Measurements from ENCODE around the gene HAUS1.
A peak's percentile ranks its signal among the peaks of the same experiment; 100 is the strongest.
"Not testable (repeated sequence)": the region's sequence is repeated elsewhere in the genome, so short reads cannot be mapped to it uniquely, and the experiment has no call there.

HAUS1 gene

DNA sequence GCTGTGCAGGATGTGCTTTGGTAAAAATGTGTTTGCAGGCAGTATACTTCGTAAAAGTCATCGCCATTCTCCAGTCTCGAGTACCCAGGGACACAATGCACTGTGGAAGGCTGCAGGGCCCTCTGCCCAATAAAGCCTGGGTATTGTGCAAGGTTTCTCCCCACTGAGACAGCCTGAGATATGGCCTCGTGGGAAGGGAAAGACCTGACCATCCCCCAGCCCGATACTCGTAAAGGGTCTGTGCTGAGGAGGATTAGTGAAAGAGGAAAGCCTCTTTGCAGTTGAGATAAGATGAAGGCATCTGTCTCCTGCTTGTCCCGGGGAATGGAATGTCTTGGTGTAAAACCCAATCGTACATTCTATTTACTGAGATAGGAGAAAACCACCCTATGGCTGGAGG, 15.7 kb upstream of the HAUS1 start:
- DNase-seq (ENCODE audit: low read depth in 2 of 2) = not testable (repeated sequence)

DNA sequence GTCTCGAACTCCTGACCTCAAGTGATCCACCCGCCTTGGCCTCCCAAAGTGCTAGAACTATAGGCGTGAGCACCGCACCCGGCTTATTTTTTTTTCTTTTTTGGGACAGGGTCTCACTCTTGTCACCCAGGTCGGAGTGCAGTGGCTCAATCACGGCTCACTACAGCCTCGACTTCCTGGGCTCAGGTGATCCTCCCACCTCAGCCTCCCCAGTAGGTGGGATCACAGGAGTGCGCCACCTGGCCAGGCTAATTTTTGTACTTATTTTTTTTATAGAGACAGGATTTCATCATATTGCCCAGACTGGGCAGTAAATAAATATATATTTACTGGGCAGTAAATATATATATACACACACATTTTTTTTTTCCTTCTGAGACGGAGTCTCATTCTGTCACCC, 8.7 kb upstream of the HAUS1 start:
- DNase-seq (ENCODE audit: low read depth in 2 of 2) = no peak

DNA sequence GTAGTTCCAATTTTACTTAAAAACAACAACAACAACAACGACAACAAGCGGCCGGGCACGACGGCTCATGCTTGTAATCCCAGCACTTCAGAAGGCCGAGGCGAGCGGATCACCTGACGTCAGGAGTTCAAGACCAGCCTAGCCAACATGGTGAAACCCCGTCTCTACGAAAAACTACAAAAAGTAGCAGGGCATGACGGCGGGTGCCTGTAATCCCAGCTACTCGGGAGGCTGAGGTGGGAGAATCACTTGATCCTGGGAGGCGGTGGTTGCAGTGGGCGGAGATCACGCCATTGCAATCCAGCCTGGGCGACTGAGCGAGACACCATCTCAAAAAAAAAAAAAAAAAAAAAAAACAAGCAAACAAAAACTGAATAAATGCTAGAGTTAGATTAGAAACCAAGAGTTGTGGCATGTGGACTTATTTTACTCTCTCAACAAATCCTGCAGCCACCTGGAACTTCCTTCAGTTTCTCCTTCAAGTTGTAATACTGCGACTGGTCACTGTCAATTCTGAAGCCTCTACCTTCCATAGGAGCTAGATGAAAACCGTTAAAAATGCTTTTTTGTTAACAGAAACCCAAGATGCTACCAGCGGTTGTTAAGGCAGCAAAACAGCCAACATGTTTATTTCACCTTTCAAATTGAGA, 7.4 kb upstream of the HAUS1 start:
- no peak for DNase-seq (ENCODE audit: low read depth in 2 of 2)

DNA sequence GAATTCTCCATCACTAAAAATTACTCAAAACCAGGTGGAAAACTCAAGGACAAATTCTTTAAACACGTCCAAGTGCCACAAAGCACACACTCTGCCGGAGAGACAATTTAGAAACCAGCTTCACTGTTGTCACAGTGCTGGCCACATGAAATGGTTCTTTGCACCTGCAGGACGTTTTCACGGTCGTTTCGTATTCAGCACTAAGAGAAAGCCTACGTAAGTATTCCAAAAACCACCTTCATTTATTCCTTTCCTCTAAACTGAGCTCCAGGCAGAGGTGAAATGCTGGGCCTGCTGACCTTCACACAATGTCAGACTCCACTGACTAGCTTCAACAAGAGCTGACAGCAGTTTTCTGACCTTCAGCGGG, 6.8 kb upstream of the HAUS1 start:
- DNase-seq (ENCODE audit: low read depth in 2 of 2) = no peak

DNA sequence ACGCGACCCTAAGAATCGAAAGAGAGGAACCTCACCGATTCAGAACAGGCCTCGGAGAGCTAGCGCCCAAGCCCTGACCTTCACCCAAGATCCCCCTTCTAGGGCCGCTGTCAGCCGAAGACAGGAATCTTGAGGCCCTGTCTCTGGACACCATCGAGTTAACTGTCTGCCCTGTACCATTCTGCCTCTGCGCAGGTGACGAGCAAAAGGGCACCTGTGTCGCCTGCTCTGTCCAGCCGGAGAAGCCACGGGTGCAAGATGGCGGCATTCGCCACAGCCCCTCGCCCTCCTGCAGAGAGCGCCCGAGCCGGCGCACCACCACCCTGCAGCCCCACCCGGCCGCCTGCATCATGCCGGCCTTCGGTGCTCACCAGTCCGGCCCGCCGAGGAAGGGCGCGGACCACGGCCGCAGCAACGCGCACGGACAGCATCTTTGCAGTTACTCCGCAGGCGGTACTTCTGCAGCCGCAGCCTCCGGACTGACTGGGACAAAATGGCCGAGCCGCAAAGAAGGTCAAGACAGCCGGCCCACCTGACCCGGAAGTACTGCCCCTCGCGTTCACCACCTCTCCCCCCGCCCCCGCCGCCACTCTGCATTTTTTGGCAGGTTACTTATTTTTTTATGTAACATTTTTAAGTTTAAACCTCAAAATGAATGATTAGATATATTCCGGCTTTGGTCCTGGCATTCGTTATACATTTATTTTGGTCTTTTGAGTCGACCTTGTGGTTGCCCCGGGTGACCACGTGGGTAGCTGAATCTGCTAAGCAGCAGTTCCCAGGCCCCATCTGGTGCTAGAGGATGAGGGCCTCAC, 6.2 kb upstream of the HAUS1 start, which contains the start of gene ATP5F1A:
Gene ATP5F1A (minus strand): TSS at position 496 of the 815 bp plus-strand sequence. CDS start 65 bp downstream, at position 431.
- DNase-seq (ENCODE audit: low read depth in 2 of 2) = peak; percentile 63 to 76

DNA sequence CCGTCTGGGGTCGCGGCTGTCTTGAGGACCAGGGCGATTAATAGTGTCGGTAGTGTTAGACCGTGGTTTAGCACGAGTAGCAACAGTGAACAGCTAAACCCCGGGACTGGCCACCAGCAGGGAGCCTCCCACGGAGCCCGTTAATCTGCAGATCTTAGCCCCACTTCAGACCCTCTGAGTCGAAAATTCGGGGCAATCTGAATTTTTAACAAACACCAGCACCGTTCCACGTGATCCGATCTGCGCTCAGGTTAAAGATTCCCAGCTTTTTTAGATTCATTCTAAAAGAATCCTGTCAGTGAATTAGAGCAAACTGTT, 5.6 kb upstream of the HAUS1 start:
- no peak for DNase-seq (ENCODE audit: low read depth in 2 of 2)

DNA sequence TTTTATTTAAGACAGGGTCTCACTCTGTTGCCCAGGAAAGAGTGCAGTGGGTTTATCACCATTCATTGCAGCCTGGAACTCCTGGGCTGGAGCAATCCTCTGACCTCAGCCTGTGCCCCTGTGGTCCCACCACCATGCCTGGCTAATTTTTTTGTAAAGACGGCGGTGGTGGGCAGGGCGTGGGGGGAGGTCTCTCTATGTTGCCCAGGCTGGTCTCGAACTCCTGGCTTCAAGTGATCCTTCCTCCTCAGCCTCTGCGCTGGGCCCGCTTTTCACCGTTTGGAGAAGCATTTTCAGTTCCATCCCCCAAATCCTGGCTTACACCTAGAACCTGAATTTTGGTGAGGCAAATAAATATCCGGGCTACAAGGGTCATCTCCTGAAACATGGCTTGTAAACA, 4.7 kb upstream of the HAUS1 start:
- DNase-seq (ENCODE audit: low read depth in 2 of 2) = no peak

DNA sequence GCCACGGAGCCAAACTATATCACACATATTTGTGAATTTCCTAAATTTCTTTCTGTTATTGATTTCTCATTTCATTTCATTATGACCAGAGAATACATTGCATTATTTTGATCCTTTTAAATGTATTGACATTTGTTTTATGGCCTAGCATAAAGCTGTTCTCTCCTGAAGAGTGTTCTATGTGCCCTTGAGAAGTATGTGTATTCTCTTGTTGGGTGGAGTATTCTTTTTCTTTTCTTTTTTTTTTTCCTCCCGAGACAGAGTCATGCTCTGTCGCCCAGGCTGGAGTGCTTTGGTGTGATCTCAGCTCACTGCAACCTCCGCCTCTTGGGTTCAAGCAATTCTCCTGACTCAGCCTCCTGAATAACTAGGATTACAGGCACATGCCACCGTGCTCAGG, 5.2 kb downstream of the HAUS1 start:
- no peak for DNase-seq (ENCODE audit: low read depth in 2 of 2)

DNA sequence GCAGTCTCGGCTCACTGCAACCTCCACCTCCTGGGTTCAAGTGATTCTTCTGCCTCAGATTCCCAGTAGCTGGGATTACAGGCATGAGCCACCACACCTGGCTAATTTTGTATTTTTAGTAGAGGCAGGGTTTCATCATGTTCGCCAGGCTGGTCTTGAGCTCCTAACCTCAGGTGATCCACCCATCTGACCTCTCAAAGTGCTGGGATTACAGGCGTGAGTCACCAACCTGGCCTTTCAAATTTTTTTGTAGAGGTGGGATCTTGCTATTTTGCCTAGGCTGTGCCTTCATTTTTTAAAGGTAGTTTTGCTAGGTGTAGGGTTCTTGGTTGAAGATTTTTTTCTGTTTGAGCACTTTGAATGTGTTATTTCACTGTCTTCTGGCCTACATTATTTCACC, 6.2 kb downstream of the HAUS1 start:
- DNase-seq (ENCODE audit: low read depth in 2 of 2) = no peak

DNA sequence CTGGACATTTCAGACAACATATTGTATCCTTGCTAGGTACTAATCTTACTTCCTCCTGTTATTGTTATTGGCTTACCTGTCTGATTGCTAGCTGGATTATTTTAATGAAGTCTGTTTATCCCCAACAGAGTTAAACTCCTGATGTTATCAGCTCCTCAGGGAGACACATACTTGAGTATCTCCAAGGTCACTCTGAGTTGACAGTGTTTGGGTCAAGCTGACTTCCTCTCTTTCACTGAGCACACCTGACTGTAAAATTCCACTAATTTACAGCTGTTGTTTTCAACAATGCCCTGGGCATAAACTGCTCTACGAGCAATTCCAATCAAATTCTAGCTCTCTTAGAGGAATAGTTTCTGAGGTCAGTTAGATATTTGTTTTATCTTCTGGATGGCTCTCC, 9.6 kb downstream of the HAUS1 start:
- DNase-seq (ENCODE audit: low read depth in 2 of 2) = no peak

DNA sequence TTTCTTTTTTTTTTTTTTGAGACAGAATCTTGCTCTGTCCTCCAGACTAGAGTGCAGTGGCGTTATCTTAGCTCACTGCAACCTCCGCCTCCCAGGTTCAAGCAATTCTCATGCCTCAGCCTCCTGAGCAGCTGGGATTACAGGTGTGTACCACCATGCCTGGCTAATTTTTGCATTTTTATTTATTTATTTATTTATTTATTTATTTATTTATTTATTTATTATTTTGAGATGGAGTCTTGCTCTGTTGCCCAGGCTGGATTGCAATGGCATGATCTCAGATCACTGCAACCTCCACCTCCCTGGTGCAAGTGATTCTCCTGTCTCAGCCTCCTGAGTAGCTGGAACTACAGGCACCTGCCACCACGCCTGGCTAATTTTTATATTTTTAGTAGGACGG, 22.4 kb downstream of the HAUS1 start:
- not testable (repeated sequence) for DNase-seq (ENCODE audit: low read depth in 2 of 2)

DNA sequence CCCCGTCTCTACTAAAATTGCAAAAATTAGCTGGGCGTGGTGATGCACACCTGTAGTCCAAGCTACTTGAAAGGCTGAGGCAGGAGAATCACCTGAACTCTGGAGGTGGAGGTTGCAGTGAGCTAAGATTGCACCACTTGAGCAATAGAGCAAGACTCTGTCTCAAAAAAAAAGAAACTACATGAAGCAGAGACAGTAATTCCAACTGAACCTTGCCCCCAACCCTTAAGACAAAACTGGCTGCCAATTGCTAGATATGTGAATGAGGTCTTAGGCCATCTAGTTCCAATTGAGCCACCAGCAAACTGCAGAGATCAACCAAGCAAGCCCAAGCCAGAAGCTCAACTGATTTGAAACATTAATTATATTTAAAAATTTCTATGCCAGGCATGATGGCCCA, 25.9 kb downstream of the HAUS1 start:
- no peak for DNase-seq (ENCODE audit: low read depth in 2 of 2)

DNA sequence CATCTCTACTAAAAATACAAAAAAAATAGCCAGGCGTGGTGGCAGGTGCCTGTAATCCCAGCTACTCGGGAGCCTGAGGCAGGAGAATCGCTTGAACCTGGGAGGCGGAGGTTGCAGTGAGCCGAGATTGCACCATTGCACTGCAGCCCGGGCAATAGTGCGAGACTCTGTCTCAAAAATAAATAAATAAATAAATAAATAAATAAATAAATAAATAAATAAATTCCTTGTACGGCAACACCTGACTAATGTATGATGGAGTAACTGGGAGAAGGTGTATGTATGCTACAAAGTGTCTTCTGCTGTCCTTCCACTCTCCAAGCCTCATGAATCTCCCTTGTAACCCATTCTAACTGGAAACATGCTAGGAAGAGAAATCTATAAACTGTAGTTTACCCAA, 26.4 kb downstream of the HAUS1 start:
- DNase-seq (ENCODE audit: low read depth in 2 of 2) = not testable (repeated sequence)

DNA sequence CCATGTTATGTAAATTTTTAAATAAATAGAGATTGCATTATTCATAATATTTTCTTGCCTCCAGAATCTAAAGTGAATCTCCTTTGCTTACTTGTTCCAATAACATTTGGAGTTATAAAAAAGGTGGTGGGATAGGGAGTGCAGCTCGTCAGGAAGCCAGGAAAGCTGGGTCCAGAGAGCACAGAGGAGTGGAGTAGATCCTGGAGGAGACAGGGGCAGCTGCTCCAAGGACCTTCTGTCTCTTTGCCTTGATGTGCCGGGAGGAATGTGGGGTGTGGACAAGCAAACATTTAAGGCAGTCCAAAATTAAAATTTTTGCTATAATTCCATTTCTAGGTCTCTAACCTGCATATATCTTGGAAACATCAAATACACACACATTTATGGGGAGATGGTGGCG, 29.3 kb downstream of the HAUS1 start:
- DNase-seq (ENCODE audit: low read depth in 2 of 2) = no peak

DNA sequence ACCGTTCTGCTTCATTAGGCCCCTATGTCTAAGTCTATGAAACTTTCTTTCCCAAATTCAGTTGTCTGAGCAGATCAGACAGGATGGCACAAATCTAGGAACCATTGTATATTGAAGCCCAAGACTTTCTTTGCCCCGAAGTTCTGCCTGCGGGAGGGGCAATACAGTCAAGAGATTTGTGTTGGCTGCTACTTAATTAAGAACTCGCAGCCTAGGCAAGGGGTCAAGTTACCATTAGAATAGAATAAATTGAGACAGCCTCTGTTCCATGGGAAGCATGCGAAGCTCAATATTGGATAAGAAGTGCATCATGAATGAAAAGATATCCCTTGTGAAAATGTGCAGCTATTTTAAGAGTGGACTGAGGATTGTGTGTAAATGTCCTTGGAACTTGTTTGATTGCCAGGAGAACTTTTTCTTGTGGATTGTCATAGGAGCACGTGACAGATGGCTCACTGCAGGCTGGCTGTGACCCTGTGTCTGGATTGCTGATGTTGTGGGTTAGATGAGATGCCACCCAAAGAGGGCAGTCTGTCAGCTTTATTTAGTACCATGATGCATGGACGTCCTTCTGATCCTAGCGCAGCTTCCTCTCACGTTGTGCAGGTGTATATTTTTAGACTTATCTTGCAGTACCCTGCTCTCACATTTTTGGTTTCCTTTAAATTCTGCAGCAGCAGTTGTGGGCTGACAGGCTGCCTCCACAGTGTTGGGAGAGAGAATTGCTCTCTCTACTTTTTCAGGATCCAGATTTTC, 30.9 kb downstream of the HAUS1 start:
- no peak for DNase-seq (ENCODE audit: low read depth in 2 of 2)

DNA sequence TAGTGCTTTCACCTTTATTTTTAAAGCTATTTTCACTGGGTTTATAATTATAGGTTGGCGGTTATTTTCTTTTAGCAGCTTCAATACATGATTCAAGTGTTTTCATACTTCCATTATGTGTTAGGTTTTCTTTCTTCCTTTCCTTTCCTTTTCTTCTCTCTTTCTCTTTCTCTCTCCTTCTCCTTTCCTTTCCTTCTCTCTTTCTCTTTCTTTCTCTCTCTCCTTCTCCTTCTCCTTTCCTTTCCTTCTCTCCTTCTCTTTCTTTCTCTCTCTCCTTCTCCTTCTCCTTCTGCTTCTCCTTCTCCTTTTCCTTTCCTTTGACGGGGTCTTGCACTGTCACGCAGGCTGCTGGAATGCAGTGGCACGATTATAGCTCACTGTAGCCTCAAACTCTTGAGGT, 36.0 kb downstream of the HAUS1 start:
- DNase-seq (ENCODE audit: low read depth in 2 of 2) = no peak

DNA sequence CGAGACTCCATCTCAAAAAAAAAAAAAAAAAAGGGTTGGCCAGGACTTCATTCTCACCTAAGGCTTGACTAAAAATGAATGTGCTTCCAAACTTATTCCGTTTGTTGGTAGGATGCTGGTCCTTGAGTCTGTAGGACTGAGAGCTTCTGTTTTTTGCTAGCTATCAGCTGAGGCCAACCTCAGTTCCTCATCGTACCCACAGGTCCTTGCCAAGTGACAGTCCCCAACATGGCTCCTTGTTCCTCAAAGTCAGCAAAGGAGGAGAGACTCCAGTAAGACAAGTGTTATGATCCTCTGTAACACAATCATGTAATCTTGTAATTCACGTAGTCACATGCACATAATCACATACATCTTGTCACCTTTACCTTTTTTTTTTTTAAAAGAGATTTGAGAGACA, 37.0 kb downstream of the HAUS1 start:
- DNase-seq (ENCODE audit: low read depth in 2 of 2) = no peak

DNA sequence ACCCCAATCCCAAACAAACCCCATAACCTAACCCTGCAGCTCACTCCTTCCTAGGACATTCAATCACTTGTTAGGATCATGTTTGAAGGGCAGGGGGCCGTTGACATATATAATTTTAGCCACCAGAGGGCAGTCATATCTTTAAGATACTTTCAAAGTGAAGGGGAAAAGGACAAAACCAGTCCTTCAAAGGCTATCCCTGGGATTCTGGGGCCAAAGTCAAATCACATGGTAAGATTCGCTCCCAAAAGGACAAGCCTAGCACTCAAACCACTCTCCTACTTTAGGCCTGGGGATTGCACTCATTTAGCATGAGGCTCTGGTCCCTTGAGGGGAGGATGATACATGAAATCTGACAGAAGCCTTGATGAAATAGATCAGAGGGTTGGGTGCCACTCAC, 44.6 kb downstream of the HAUS1 start:
- no peak for DNase-seq (ENCODE audit: low read depth in 2 of 2)

DNA sequence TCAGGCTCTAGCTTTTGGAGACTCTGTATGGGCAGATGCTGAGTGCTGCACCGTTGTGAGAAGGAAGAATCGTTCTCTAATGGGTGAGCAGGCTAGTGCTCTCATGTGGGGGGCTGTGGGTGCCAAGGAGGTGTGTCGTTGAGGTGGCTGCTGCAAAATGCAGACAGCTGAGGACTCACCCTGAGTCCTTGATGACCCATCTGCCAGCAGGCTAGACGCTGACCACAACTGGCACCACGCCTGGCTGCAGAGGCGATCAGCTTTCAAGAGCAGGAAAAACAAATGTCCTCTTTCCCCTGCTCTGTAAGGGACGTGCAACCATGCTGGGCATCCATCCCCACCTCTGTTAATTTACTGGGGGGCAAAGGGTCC, 48.2 kb downstream of the HAUS1 start:
- DNase-seq (ENCODE audit: low read depth in 2 of 2) = no peak

DNA sequence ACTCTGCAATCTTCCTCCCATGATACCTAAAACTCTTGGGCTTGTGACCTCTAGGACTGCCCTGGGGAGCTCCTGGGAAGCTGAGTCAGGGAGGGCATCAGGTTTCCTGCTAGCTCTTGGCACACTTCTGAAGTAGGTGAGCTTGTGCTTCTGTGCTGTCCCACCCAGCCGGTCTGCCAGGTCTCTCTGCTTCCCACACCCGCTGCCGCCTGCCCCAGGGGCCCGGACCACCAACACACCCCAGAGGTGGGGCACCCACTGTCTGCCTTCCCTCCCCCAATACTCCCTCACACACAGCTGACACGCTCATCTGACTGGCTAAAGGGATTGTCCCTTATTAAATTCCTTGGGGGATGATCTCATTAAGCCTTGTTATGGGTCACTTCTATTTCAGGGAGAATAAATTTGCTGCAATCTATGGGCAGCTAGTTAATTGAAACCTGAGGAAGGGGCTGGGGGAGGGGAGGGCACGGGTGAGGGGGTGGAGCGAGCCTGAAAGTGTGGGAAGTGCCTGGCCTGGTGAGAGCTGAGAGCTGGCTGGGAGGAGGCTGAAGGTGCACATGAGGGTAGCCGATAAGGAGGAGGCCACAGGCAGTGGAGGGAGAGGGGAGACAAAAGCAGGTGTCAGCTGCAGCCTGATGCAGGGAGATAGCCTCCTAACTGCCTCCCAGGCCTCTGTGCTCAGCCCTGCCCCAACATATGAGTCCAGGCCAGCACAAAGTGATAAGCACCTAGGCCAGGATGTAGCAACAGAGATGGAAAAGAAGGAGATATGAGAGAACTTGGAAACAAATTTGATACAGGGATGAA, 48.8 kb downstream of the HAUS1 start:
- DNase-seq (ENCODE audit: low read depth in 2 of 2) = no peak

DNA sequence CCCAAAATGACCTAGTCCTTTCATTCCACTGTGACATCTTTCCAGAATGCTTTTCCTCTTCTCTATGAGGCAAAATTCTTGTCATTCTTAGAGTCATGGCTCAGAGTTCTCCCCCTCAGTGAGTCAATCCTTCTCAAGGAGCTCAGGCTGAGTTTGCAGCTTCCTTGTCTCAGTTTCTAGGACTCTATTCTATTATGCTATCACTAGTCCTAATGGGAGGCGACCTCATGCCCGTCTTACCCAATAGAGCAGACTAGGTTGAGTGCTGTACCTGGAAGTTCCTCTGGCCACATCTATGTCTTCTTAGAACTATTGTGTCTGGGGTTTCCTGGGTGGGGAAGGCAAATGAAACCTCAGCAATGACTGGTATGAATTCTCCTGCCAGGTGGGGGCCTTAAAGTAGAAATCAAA, 51.5 kb downstream of the HAUS1 start:
- no peak for DNase-seq (ENCODE audit: low read depth in 2 of 2)

DNA sequence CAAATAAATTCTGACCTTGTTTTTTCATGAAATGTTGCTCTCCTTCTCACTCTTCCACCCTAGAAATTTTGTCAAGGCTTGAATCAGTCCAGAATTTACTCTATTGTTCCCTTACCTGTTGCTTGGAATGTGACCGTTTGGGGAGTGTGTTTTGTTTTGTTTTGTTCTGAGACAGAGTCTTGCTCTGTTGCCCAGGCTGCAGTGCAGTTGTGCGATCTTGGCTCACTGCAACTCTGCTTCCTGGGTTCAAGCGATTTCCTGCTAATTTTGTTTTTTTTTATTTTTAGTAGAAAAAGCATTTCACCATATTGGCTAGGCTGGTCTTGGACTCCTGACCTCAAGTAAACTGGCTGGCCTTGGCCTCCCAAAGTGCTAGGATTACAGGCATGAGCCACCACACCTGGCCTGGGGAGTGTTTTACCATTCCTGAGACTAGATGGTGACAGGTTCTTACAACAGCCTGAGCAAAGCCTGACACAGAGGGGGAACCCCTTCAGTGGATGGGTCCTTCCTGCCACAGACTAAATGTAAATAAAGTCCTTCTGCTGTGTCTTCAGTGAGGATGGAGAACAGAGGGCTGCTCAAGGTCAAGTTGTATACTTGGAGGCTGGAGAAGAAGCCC, 52.0 kb downstream of the HAUS1 start:
- no peak for DNase-seq (ENCODE audit: low read depth in 2 of 2)

Measured in stimulated activated CD8-positive, alpha-beta memory T cell treated with anti-CD3 and anti-CD28 coated beads, Interleukin-7, amount 100 ng/mL, for 1 hour (primary cell).